ENCODE measurements around the gene TBC1D9.
"Not testable (repeated sequence)": the region's sequence is repeated elsewhere in the genome, so short reads cannot be mapped to it uniquely, and the experiment has no call there.

The TBC1D9 gene

DNA sequence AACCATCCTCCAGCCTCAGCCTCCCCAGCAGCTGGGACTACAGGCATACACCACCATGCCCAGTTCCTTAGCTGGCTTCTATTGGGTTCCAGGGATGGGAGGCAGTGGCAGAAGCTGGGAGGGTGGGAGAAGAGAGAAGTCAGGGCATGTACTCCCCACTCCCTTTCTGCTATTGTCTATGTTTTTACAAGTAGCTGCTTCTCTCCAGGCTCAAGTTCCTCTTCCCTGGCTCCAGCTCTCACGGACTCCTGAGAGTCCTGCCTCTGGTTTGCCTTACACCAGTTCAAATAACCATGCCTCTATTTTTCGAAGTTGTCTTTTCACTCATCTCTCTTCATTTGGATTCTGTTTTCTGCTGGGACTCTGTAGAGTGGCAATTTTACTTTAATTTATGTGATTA is 2.9 kb downstream of the TBC1D9 start:
- Histone ChIP-seq H3K4me3 (ENCODE audit: low read length) (no peak overlapping the region), H3K27ac (ENCODE audit: low read depth, low read length) (no peak overlapping the region), H3K27me3 (ENCODE audit: insufficient read depth, low read length) (peaks cover 66% of the 10 kb centered on the region), H3K36me3 (ENCODE audit: insufficient read depth, low read length) (no peaks in the 10 kb centered on the region), H3K4me1 (ENCODE audit: insufficient read depth, low read length) (peaks cover 9% of the 10 kb centered on the region; the same call in 1 of the 2 replicates), H3K9ac (ENCODE audit: low read depth, low read length) (no peak overlapping the region), H3K9me3 (ENCODE audit: insufficient read depth, low read depth, low read length) (0 out of 2 replicates have a peak, but pooled peaks cover 4% of the 10 kb centered on the region)
- 85% methylated on average over 2 of the region's 2 CpGs for WGBS

- Histone ChIP-seq H3K4me1 (ENCODE audit: insufficient read depth, low read length) (peaks cover 9% of the 10 kb centered on the region; the same call in 1 of the 2 replicates), H3K27ac (ENCODE audit: low read depth, low read length) (no peak overlapping the region), H3K9ac (ENCODE audit: low read depth, low read length) (no peak overlapping the region), H3K4me3 (ENCODE audit: low read length) (no peak overlapping the region), H3K9me3 (ENCODE audit: insufficient read depth, low read depth, low read length) (0 out of 2 replicates have a peak, but pooled peaks cover 4% of the 10 kb centered on the region), H3K27me3 (ENCODE audit: insufficient read depth, low read length) (peaks cover 57% of the 10 kb centered on the region), H3K36me3 (ENCODE audit: insufficient read depth, low read length) (no peaks in the 10 kb centered on the region)
Measured at GRCh38 chr4:140752291-140753068, 3.7 kb downstream of the TBC1D9 start.

- no CpG with 5 or more reads among the region's 2 CpGs for WGBS
- H3K4me3 ChIP-seq (ENCODE audit: low read length), result no peak overlapping the region
- no peak overlapping the region for H3K9ac ChIP-seq (ENCODE audit: low read depth, low read length)
- no peak overlapping the region for H3K27ac ChIP-seq (ENCODE audit: low read depth, low read length)
- 0 out of 2 replicates have a peak, but pooled peaks cover 4% of the 10 kb centered on the region for H3K4me1 ChIP-seq (ENCODE audit: insufficient read depth, low read length)
- 0 out of 2 replicates have a peak, but pooled peaks cover 4% of the 10 kb centered on the region for H3K9me3 ChIP-seq (ENCODE audit: insufficient read depth, low read depth, low read length)
- H3K36me3 ChIP-seq (ENCODE audit: insufficient read depth, low read length), result no peaks in the 10 kb centered on the region
- peaks cover 39% of the 10 kb centered on the region for H3K27me3 ChIP-seq (ENCODE audit: insufficient read depth, low read length)
Measured at GRCh38 chr4:140750470-140750869, 5.7 kb downstream of the TBC1D9 start.

DNA sequence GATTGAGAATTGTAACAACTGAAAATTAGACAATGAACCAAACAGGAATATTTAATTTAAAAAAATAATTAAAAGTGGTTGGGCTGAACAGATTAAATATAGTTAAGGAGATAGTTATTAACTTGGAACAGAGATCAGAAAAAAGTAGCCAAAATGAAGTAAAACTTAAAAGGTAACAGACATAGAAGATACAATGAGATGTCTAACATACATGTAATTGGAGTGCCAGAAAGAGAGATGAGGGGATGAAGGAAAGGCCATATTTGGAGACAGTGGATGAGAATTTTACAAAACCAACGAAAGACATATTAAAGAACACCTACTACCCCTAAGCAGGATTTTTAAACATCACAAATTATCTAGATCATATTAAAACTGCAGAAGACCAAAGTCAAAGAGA is 8.0 kb downstream of the TBC1D9 start:
- Histone ChIP-seq H3K9me3 (ENCODE audit: insufficient read depth, low read depth, low read length) (0 out of 2 replicates have a peak, but pooled peaks cover 4% of the 10 kb centered on the region), H3K27ac (ENCODE audit: low read depth, low read length) (no peak overlapping the region), H3K27me3 (ENCODE audit: insufficient read depth, low read length) (peaks cover 16% of the 10 kb centered on the region), H3K4me1 (ENCODE audit: insufficient read depth, low read length) (peaks cover 11% of the 10 kb centered on the region), H3K36me3 (ENCODE audit: insufficient read depth, low read length) (no peaks in the 10 kb centered on the region), H3K4me3 (ENCODE audit: low read length) (no peak overlapping the region), H3K9ac (ENCODE audit: low read depth, low read length) (no peak overlapping the region)
- WGBS, result 100% methylated on average over 1 of the region's 1 CpG

- H3K4me1 ChIP-seq (ENCODE audit: insufficient read depth, low read length), result peaks cover 18% of the 10 kb centered on the region
- WGBS, result 96% methylated on average over 7 of the region's 7 CpGs
- not testable (repeated sequence) for H3K9me3 ChIP-seq (ENCODE audit: insufficient read depth, low read depth, low read length); H3K27ac ChIP-seq (ENCODE audit: low read depth, low read length); H3K36me3 ChIP-seq (ENCODE audit: insufficient read depth, low read length); H3K4me3 ChIP-seq (ENCODE audit: low read length); H3K27me3 ChIP-seq (ENCODE audit: insufficient read depth, low read length); H3K9ac ChIP-seq (ENCODE audit: low read depth, low read length)
Measured at GRCh38 chr4:140746546-140746945, 9.6 kb downstream of the TBC1D9 start.

GRCh38 chr4:140744421-140744820 is 11.8 kb downstream of the TBC1D9 start:
- 81% methylated on average over 3 of the region's 3 CpGs for WGBS
- no peaks in the 10 kb centered on the region for H3K27me3 ChIP-seq (ENCODE audit: insufficient read depth, low read length)
- H3K4me1 ChIP-seq (ENCODE audit: insufficient read depth, low read length), result peaks cover 24% of the 10 kb centered on the region
- H3K36me3 ChIP-seq (ENCODE audit: insufficient read depth, low read length), result no peaks in the 10 kb centered on the region
- no peak overlapping the region for H3K27ac ChIP-seq (ENCODE audit: low read depth, low read length)
- 0 out of 2 replicates have a peak, but pooled peaks cover 4% of the 10 kb centered on the region for H3K9me3 ChIP-seq (ENCODE audit: insufficient read depth, low read depth, low read length)
- no peak overlapping the region for H3K4me3 ChIP-seq (ENCODE audit: low read length)
- no peak overlapping the region for H3K9ac ChIP-seq (ENCODE audit: low read depth, low read length)

GRCh38 chr4:140743194-140743931 is 12.8 kb downstream of the TBC1D9 start:
- no peak overlapping the region for H3K4me3 ChIP-seq (ENCODE audit: low read length)
- WGBS, result 37% methylated on average over 4 of the region's 4 CpGs
- no peaks in the 10 kb centered on the region for H3K36me3 ChIP-seq (ENCODE audit: insufficient read depth, low read length)
- H3K27me3 ChIP-seq (ENCODE audit: insufficient read depth, low read length), result no peaks in the 10 kb centered on the region
- H3K9ac ChIP-seq (ENCODE audit: low read depth, low read length), result no peak overlapping the region
- peaks cover 29% of the 10 kb centered on the region for H3K4me1 ChIP-seq (ENCODE audit: insufficient read depth, low read length)
- H3K27ac ChIP-seq (ENCODE audit: low read depth, low read length), result no peak overlapping the region
- H3K9me3 ChIP-seq (ENCODE audit: insufficient read depth, low read depth, low read length), result no peaks in the 10 kb centered on the region

DNA sequence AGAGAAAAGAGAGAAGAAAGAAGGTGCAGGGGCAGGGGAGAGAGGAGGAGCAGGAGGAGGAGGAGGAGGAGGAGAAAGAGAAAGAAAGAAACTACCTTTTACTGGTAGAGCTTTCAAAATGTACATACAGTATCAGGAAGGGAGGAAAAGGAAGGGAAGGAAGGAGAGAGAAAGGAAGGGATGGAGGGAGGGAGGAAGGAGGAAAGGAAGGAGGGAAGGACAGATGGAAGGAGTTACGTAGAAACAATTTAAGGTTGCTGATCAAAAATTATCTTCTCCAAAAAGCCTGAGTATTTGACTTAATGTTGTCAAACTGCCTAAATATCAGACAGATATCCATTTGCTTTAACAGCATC is 13.4 kb downstream of the TBC1D9 start:
- 100% methylated on average over 1 of the region's 1 CpG for WGBS

DNA sequence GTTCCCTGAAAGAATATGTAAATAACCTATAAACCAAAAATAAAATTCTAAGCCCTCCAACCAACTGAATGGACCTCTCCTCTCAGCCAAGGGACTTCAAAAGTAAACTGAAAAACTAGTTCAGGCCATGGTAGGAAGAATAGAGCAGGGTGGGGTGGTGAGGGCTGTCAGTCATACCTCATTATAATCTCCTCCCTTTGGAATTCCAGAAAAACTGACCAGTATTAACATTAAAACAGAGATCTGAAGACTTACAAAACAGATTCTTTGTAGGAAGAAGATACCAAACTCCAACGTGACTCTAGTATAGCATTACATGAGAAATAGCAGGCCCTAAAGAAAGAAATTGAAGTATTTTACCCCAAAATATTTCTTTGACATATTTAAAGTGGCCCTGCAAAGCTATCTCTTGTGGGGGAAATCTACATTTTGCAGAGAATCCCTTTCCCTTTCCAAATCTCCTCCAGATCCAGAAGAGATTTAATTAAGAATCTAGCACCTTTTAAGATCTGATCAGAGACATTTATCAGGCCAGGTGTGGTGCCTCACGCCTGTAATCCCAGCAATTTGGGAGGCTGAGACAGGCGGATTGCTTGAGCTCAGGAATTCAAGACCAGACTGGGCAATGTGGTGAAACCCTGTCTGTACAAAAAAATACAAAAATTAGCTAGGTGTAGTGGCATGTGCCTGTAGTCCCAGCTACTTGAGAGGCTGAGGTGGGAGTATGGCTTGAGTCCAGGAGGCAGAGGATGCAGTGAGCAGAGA is 15.1 kb downstream of the TBC1D9 start:
- no peaks in the 10 kb centered on the region for H3K36me3 ChIP-seq (ENCODE audit: insufficient read depth, low read length)
- H3K4me3 ChIP-seq (ENCODE audit: low read length), result no peak overlapping the region
- H3K27me3 ChIP-seq (ENCODE audit: insufficient read depth, low read length), result no peaks in the 10 kb centered on the region
- H3K4me1 ChIP-seq (ENCODE audit: insufficient read depth, low read length), result peaks cover 42% of the 10 kb centered on the region
- no peak overlapping the region for H3K9ac ChIP-seq (ENCODE audit: low read depth, low read length)
- H3K27ac ChIP-seq (ENCODE audit: low read depth, low read length), result no peak overlapping the region
- WGBS, result 89% methylated on average over 2 of the region's 3 CpGs
- no peaks in the 10 kb centered on the region for H3K9me3 ChIP-seq (ENCODE audit: insufficient read depth, low read depth, low read length)

More for the DNA sequence above, 13.4 kb downstream of the TBC1D9 start:
- Histone ChIP-seq H3K27ac (ENCODE audit: low read depth, low read length) (no peak overlapping the region), H3K4me3 (ENCODE audit: low read length) (no peak overlapping the region), H3K36me3 (ENCODE audit: insufficient read depth, low read length) (no peaks in the 10 kb centered on the region), H3K27me3 (ENCODE audit: insufficient read depth, low read length) (no peaks in the 10 kb centered on the region), H3K9ac (ENCODE audit: low read depth, low read length) (0 out of 2 replicates have a peak overlapping the region, but pooled peaks have one; percentile 3), H3K4me1 (ENCODE audit: insufficient read depth, low read length) (peaks cover 35% of the 10 kb centered on the region), H3K9me3 (ENCODE audit: insufficient read depth, low read depth, low read length) (no peaks in the 10 kb centered on the region)

- no peaks in the 10 kb centered on the region for H3K27me3 ChIP-seq (ENCODE audit: insufficient read depth, low read length)
- no peaks in the 10 kb centered on the region for H3K9me3 ChIP-seq (ENCODE audit: insufficient read depth, low read depth, low read length)
- H3K4me3 ChIP-seq (ENCODE audit: low read length), result no peak overlapping the region
- no peak overlapping the region for H3K27ac ChIP-seq (ENCODE audit: low read depth, low read length)
- 79% methylated on average over 1 of the region's 1 CpG for WGBS
- peaks cover 42% of the 10 kb centered on the region for H3K4me1 ChIP-seq (ENCODE audit: insufficient read depth, low read length)
- H3K9ac ChIP-seq (ENCODE audit: low read depth, low read length), result no peak overlapping the region
- no peaks in the 10 kb centered on the region for H3K36me3 ChIP-seq (ENCODE audit: insufficient read depth, low read length)
Measured at GRCh38 chr4:140740422-140740821, 15.8 kb downstream of the TBC1D9 start.

GRCh38 chr4:140739971-140740370 is 16.2 kb downstream of the TBC1D9 start:
- Histone ChIP-seq H3K9ac (ENCODE audit: low read depth, low read length) (no peak overlapping the region), H3K4me3 (ENCODE audit: low read length) (no peak overlapping the region), H3K9me3 (ENCODE audit: insufficient read depth, low read depth, low read length) (no peaks in the 10 kb centered on the region), H3K27ac (ENCODE audit: low read depth, low read length) (no peak overlapping the region), H3K36me3 (ENCODE audit: insufficient read depth, low read length) (no peaks in the 10 kb centered on the region), H3K27me3 (ENCODE audit: insufficient read depth, low read length) (no peaks in the 10 kb centered on the region), H3K4me1 (ENCODE audit: insufficient read depth, low read length) (peaks cover 42% of the 10 kb centered on the region)
